Cardiac fibroblast (primary cell): Measurements from ENCODE around the gene TBL3.
A peak's percentile ranks its signal among the peaks of the same experiment; 100 is the strongest.

Source experiments
- DNase-seq, 2 donors: peaks; one replicate each; pipeline versions ENCODE4 v3.0.0 to v3.0.0-alpha.2; 2010; ENCODE audit warnings: low read depth in 2 of 2
- H3K4me3 ChIP-seq, 2 donors: replicated peaks in 1 of 2; 1 replicate in 1 of 2; 2 replicates in 1 of 2; pipeline ENCODE4 v1.5.1; 2011; ENCODE audit warnings: low read depth in 2 of 2, low read length in 2 of 2, mild to moderate bottlenecking in 2 of 2, moderate library complexity in 1 of 2
- TF ChIP-seq, protein P1 (sequence below): IDR thresholded peaks from one replicate; pipeline ENCODE4 v1.5.1; 2011; ENCODE audit warnings: low read depth, mild to moderate bottlenecking, low read length, inconsistent platforms

Gene TBL3

GRCh38 chr16:1981398-1981836 is 9.6 kb downstream of the TBL3 start, which contains the start of gene NOXO1:
Gene NOXO1 (minus strand): TSS chr16:1981469. CDS start chr16:1981179, 290 bp downstream.
- no peak for DNase-seq
- TF ChIP-seq, protein P1, sequence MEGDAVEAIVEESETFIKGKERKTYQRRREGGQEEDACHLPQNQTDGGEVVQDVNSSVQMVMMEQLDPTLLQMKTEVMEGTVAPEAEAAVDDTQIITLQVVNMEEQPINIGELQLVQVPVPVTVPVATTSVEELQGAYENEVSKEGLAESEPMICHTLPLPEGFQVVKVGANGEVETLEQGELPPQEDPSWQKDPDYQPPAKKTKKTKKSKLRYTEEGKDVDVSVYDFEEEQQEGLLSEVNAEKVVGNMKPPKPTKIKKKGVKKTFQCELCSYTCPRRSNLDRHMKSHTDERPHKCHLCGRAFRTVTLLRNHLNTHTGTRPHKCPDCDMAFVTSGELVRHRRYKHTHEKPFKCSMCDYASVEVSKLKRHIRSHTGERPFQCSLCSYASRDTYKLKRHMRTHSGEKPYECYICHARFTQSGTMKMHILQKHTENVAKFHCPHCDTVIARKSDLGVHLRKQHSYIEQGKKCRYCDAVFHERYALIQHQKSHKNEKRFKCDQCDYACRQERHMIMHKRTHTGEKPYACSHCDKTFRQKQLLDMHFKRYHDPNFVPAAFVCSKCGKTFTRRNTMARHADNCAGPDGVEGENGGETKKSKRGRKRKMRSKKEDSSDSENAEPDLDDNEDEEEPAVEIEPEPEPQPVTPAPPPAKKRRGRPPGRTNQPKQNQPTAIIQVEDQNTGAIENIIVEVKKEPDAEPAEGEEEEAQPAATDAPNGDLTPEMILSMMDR: no peak
- no peak within 1 kb of the TSS for H3K4me3 ChIP-seq

GRCh38 chr16:1982013-1982433 is 10.2 kb downstream of the TBL3 start:
- no peak for DNase-seq
- H3K4me3 ChIP-seq: no peak overlapping the region
- TF ChIP-seq, protein P1: no peak

GRCh38 chr16:1982991-1983543 is 11.2 kb downstream of the TBL3 start:
- no peak for DNase-seq
- peak overlapping the region; percentile 5 to 74 for H3K4me3 ChIP-seq
- TF ChIP-seq, protein P1: no peak

GRCh38 chr16:1983544-1984346 is 11.9 kb downstream of the TBL3 start, which contains the start of gene GFER:
Gene GFER (plus strand): TSS chr16:1984193. CDS start chr16:1984219, 26 bp downstream.
- TF ChIP-seq, protein P1: peak; percentile 28
- DNase-seq: peak; percentile 94 to 97
- H3K4me3 ChIP-seq: peak within 1 kb of the TSS; percentile 74

- TF ChIP-seq, protein P1: no peak
- peak overlapping the region; percentile 74 for H3K4me3 ChIP-seq
- peak in 1 of 2 donors; percentile 43 for DNase-seq
Measured at GRCh38 chr16:1984347-1985225, 12.7 kb downstream of the TBL3 start.

DNA sequence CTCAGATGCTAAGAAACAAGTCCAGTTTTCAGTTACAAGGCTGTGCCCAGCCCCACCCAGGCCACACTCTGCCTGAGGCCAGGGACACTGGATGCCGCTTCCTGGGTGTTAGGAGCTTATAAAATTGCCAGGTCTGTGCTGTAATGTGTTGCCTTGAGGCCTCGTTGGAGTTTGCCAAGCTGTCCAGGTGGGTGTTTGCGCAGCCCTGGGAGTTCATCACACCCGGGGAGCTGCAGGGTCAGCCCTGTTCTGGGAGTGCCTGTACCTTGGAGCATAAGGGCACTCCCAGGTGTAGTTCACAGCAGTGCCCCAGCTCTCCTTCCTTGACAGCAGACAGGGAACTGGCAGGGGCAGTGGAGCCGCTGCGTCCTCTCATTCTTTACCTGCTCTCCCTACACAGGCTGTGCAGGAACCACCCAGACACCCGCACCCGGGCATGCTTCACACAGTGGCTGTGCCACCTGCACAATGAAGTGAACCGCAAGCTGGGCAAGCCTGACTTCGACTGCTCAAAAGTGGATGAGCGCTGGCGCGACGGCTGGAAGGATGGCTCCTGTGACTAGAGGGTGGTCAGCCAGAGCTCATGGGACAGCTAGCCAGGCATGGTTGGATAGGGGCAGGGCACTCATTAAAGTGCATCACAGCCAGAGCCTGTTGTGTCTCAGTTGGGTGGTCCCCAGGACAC is 13.8 kb downstream of the TBL3 start:
- no peak for DNase-seq
- H3K4me3 ChIP-seq: peak overlapping the region in 1 of 2 donors; percentile 74
- TF ChIP-seq, protein P1: no peak
